CD4-positive, CD25-positive, alpha-beta regulatory T cell (primary cell): ENCODE measurements around the gene FOXN3. TPM values are rescaled to one million over a fixed set of nuclear protein-coding genes. Genes with fewer than 3 reads are reported as not detected.

Source experiments
- ATAC-seq, 2 donors: fragments of 150-1000 bp; cut with Tn5 transposase; one replicate each; pipeline ENCODE4 v1.10.0; 2021; ENCODE audit warnings: low read depth in 2 of 2, moderate number of reproducible peaks in 2 of 2, moderate library complexity in 1 of 2
- DNase-seq, 3 donors: peaks; one replicate each; pipeline versions ENCODE4 v3.0.0 to v3.0.0-alpha.2; 2012 to 2022; ENCODE audit warnings: mixed read lengths in 1 of 3
- H3K27ac ChIP-seq: one replicate; pipeline ENCODE4 v1.7.0; 2013; ENCODE audit warnings: mild to moderate bottlenecking, low read length; ENCODE audit not compliant: insufficient read depth, poor library complexity, severe bottlenecking
- H3K27me3 ChIP-seq: one replicate; pipeline ENCODE4 v1.7.0; 2013; ENCODE audit warnings: low read length; ENCODE audit not compliant: control insufficient read depth, insufficient read depth
- H3K36me3 ChIP-seq: one replicate; pipeline ENCODE4 v1.7.0; 2013; ENCODE audit warnings: mild to moderate bottlenecking, low read length, moderate library complexity; ENCODE audit not compliant: control insufficient read depth, insufficient read depth
- H3K4me1 ChIP-seq: 2 replicates; pipeline ENCODE4 v1.7.0; 2013; ENCODE audit warnings: mild to moderate bottlenecking, low read length; ENCODE audit not compliant: insufficient read depth, control insufficient read depth, poor library complexity, severe bottlenecking
- H3K4me3 ChIP-seq: one replicate; pipeline ENCODE4 v1.7.0; 2013; ENCODE audit warnings: low read depth, mild to moderate bottlenecking, low read length, moderate library complexity
- H3K9me3 ChIP-seq, 2 experiments: 1 replicate in 1 of 2; 2 replicates in 1 of 2; pipeline ENCODE4 v1.7.0; 2013; ENCODE audit warnings: low read length in 2 of 2, mild to moderate bottlenecking in 1 of 2, moderate library complexity in 1 of 2; ENCODE audit not compliant: control insufficient read depth in 2 of 2
- H3K27ac Mint-ChIP-seq, 3 donors: one replicate each; pipeline ENCODE4 v1.8.0; 2020 to 2022; ENCODE audit warnings: mild to moderate bottlenecking in 3 of 3, mixed read lengths in 3 of 3, moderate library complexity in 2 of 3
- H3K27me3 Mint-ChIP-seq: one replicate; pipeline ENCODE4 v1.8.0; 2022; ENCODE audit warnings: mild to moderate bottlenecking, mixed read lengths
- H3K36me3 Mint-ChIP-seq: one replicate; pipeline ENCODE4 v1.8.0; 2020; ENCODE audit warnings: mixed read lengths
- H3K4me1 Mint-ChIP-seq, 4 donors: one replicate each; pipeline ENCODE4 v1.8.0; 2020 to 2022; ENCODE audit warnings: mixed read lengths in 4 of 4, mild to moderate bottlenecking in 1 of 4
- H3K4me3 Mint-ChIP-seq, 4 donors: one replicate each; pipeline ENCODE4 v1.8.0; 2020 to 2022; ENCODE audit warnings: mild to moderate bottlenecking in 4 of 4, mixed read lengths in 4 of 4, moderate library complexity in 3 of 4
- H3K9me3 Mint-ChIP-seq, 7 donors: one replicate each; pipeline ENCODE4 v1.8.0; 2020 to 2022; ENCODE audit warnings: mixed read lengths in 7 of 7, mild to moderate bottlenecking in 3 of 7, moderate library complexity in 2 of 7
- polyA plus RNA-seq, 4 donors: library from polyadenylated mRNA; unstranded; fragments of 300-500 nt; fragmentation: Illumina TruSeq; gene quantifications; one replicate each; pipeline ENCODE4 v1.2.3, GENCODE V29; 2021
- total RNA-seq: library from RNA; stranded (reverse); gene quantifications from one replicate; pipeline ENCODE4 v1.2.3, GENCODE V29; 2022

The FOXN3 gene
- total and polyA plus RNA-seq, 5 donors from 2014 or later, result 108 to 203 (median 111) TPM

DNA sequence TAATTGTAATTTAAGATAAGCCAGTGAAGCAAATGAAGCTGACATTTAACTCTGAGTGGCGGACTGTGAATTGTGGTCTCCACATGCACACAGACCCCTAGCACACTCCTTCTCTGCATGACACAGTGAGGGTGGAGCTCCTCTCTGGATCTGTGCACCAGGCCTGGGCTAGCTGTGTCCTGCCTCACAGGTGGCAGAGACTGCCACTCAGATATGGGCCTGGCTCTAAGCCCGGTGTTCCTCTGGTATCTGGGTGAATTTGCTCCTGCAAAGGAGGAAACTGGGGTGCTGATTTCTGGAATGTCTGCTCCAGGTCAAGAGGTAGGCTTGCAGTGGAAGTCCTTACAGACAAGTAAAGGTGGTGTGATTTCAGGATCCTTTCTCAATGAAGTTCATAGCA lies 282.4 kb downstream of the FOXN3 start:
- H3K27ac Mint-ChIP-seq, result no peak overlapping the region
- Histone ChIP-seq H3K4me3 (no peak overlapping the region), H3K4me1 (no peaks in the 10 kb centered on the region), H3K36me3 (no peaks in the 10 kb centered on the region), H3K9me3 (peaks cover 6 to 11% of the 10 kb centered on the region in 2 experiments), H3K27ac (no peak overlapping the region), H3K27me3 (no peaks in the 10 kb centered on the region)
- no peak overlapping the region for H3K4me3 Mint-ChIP-seq
- ATAC-seq, result no peak
- H3K9me3 Mint-ChIP-seq, result peaks cover 0 to 27% (median 5%) of the 10 kb centered on the region in 7 donors
- H3K36me3 Mint-ChIP-seq, result no peaks in the 10 kb centered on the region
- DNase-seq, result no peak
- H3K4me1 Mint-ChIP-seq, result no peaks in the 10 kb centered on the region
- peaks cover 21% of the 10 kb centered on the region for H3K27me3 Mint-ChIP-seq

DNA sequence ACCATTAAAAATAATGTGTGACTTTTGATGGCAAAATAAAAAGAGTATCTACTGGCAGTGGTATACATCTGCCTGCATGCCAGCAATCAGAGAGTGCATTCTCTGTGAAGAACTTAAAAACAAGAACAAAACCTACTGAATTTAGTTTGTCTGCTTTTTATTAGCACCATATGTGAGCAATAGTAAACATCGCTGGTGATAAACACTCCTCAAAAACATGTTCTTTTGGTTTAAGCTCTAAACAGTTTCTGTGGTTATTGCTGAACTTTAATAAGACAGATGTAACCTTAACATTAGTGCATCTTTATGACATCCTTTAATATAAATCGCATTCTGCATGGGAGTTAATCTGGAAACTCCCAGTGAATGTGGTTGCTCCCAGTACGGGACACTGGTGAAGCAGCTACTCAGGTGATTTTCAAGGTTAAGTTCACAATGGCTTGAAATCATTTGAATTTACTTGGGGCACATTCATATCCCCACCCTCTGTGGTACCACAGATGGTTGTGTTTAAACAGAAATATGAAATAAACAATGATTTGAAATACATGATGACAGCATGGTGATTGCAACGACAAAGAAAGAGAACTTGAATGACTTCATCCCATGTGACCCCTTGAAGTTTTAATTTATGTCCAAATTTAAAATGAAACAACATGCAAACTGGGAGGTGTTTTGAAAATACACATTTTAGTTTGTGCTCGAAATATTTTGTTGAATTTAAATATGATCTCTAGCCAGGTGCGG lies 285.9 kb downstream of the FOXN3 start:
- H3K9me3 Mint-ChIP-seq, result peaks cover 0 to 12% (median 3%) of the 10 kb centered on the region in 7 donors
- H3K4me3 Mint-ChIP-seq, result no peak overlapping the region
- Histone ChIP-seq H3K4me1 (no peaks in the 10 kb centered on the region), H3K4me3 (no peak overlapping the region), H3K27ac (no peak overlapping the region), H3K27me3 (peaks cover 3% of the 10 kb centered on the region), H3K36me3 (no peaks in the 10 kb centered on the region), H3K9me3 (peaks cover 1 to 7% of the 10 kb centered on the region in 2 experiments)
- H3K27ac Mint-ChIP-seq, result no peak overlapping the region
- DNase-seq, result no peak
- no peaks in the 10 kb centered on the region for H3K36me3 Mint-ChIP-seq
- no peak for ATAC-seq
- no peaks in the 10 kb centered on the region for H3K4me1 Mint-ChIP-seq
- peaks cover 12% of the 10 kb centered on the region for H3K27me3 Mint-ChIP-seq

- H3K27ac ChIP-seq, result no peak overlapping the region
- H3K36me3 ChIP-seq, result no peaks in the 10 kb centered on the region
- Mint-ChIP-seq H3K27me3 (peaks cover 8% of the 10 kb centered on the region), H3K4me3 (no peak overlapping the region), H3K27ac (no peak overlapping the region), H3K4me1 (no peaks in the 10 kb centered on the region), H3K9me3 (peaks cover 0 to 3% (median 0%) of the 10 kb centered on the region in 7 donors), H3K36me3 (no peaks in the 10 kb centered on the region)
- no peaks in the 10 kb centered on the region for H3K9me3 ChIP-seq
- peaks cover 6% of the 10 kb centered on the region for H3K27me3 ChIP-seq
- H3K4me1 ChIP-seq, result no peaks in the 10 kb centered on the region
- no peak for ATAC-seq
- no peak for DNase-seq
- H3K4me3 ChIP-seq, result no peak overlapping the region
Observed at GRCh38 chr14:89129570-89129969, 287.5 kb downstream of the FOXN3 start.

DNA sequence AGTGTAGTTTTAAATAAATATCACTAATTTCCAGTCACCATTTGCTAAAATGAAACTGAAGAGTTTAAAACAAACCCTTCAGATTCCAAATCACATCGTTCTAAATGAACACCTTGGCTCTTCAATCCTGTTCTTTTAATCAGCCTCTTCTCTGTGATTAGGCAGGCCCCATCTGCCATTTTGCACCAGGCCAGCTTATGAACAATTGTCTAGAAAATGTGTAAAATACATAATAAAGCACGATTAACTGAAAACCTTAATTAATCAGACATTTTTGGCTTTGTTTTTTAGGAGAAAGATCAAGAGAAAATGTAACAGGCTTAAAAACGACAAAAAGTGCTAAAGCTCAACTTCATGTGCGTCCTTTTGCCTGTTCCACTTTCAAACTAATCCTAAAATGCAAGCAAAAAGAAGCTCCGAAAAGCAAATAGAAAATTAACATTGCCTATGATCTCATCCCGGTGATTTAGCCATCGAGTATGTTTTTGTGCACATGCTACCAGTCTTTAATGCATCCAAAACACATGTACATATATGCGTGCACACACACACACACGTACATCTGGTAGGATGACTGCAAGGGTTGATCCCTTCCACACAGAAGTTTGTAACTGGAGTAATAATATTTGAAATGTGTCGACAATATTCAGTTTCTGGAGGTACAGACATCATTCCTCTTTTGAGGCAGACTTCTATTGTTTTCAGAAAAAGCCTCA lies 288.6 kb downstream of the FOXN3 start:
- H3K4me1 Mint-ChIP-seq, result no peaks in the 10 kb centered on the region
- no peaks in the 10 kb centered on the region for H3K36me3 Mint-ChIP-seq
- no peak overlapping the region for H3K27ac Mint-ChIP-seq
- H3K27me3 ChIP-seq, result peaks cover 6% of the 10 kb centered on the region
- peaks cover 8% of the 10 kb centered on the region for H3K27me3 Mint-ChIP-seq
- H3K27ac ChIP-seq, result no peak overlapping the region
- H3K4me3 Mint-ChIP-seq, result no peak overlapping the region
- ATAC-seq, result no peak
- H3K36me3 ChIP-seq, result no peaks in the 10 kb centered on the region
- no peak for DNase-seq
- H3K9me3 ChIP-seq, result no peaks in the 10 kb centered on the region
- H3K9me3 Mint-ChIP-seq, result peaks cover 0 to 3% (median 0%) of the 10 kb centered on the region in 7 donors
- H3K4me1 ChIP-seq, result no peaks in the 10 kb centered on the region
- no peak overlapping the region for H3K4me3 ChIP-seq

GRCh38 chr14:89126461-89126860 lies 290.6 kb downstream of the FOXN3 start:
- Mint-ChIP-seq H3K4me3 (no peak overlapping the region), H3K27ac (no peak overlapping the region), H3K36me3 (no peaks in the 10 kb centered on the region), H3K4me1 (no peaks in the 10 kb centered on the region), H3K9me3 (peaks cover 0 to 1% (median 0%) of the 10 kb centered on the region in 7 donors), H3K27me3 (peaks cover 16% of the 10 kb centered on the region)
- H3K4me3 ChIP-seq, result no peak overlapping the region
- peaks cover 6% of the 10 kb centered on the region for H3K27me3 ChIP-seq
- no peak overlapping the region for H3K27ac ChIP-seq
- ATAC-seq (no peak), DNase-seq (no peak)
- no peaks in the 10 kb centered on the region for H3K36me3 ChIP-seq
- H3K9me3 ChIP-seq, result no peaks in the 10 kb centered on the region
- H3K4me1 ChIP-seq, result no peaks in the 10 kb centered on the region

DNA sequence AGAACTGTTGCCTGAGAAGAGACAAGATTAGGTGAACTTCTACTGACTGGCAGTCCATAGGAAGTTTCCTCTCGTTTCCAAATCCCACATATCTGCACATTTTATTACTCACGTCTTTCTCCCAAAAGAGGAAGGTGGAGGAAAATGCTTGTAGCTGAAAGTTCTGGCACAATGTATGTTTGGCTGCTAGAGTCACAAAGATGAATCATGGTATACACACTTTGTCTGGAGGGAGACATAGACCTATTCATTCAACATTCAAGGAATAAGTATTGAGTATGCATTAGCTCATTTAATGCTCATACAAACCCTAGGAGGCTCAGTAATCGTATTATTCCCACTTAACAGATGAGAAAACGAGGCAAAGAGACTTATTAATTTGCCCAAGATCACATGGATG lies 291.8 kb downstream of the FOXN3 start:
- no peaks in the 10 kb centered on the region for H3K36me3 ChIP-seq
- ATAC-seq, result no peak
- Mint-ChIP-seq H3K27me3 (peaks cover 18% of the 10 kb centered on the region), H3K36me3 (no peaks in the 10 kb centered on the region), H3K9me3 (peaks cover 0 to 1% (median 0%) of the 10 kb centered on the region in 7 donors), H3K4me3 (no peak overlapping the region), H3K27ac (no peak overlapping the region), H3K4me1 (no peaks in the 10 kb centered on the region)
- H3K4me3 ChIP-seq, result no peak overlapping the region
- peaks cover 6% of the 10 kb centered on the region for H3K27me3 ChIP-seq
- no peaks in the 10 kb centered on the region for H3K4me1 ChIP-seq
- no peaks in the 10 kb centered on the region for H3K9me3 ChIP-seq
- no peak for DNase-seq
- no peak overlapping the region for H3K27ac ChIP-seq

- H3K36me3 ChIP-seq, result no peaks in the 10 kb centered on the region
- no peaks in the 10 kb centered on the region for H3K4me1 Mint-ChIP-seq
- no peak overlapping the region for H3K4me3 Mint-ChIP-seq
- H3K9me3 ChIP-seq, result peaks cover 3 to 4% of the 10 kb centered on the region in 2 experiments
- H3K27ac ChIP-seq, result no peak overlapping the region
- no peaks in the 10 kb centered on the region for H3K4me1 ChIP-seq
- peaks cover 18% of the 10 kb centered on the region for H3K27me3 Mint-ChIP-seq
- no peaks in the 10 kb centered on the region for H3K36me3 Mint-ChIP-seq
- no peak for ATAC-seq
- H3K9me3 Mint-ChIP-seq, result peaks cover 0 to 8% (median 0%) of the 10 kb centered on the region in 7 donors
- H3K4me3 ChIP-seq, result no peak overlapping the region
- H3K27ac Mint-ChIP-seq, result no peak overlapping the region
- DNase-seq, result no peak
- peaks cover 6% of the 10 kb centered on the region for H3K27me3 ChIP-seq
Observed at GRCh38 chr14:89123851-89124250, 293.2 kb downstream of the FOXN3 start.
